Natural killer cell (primary cell): ENCODE measurements around the gene FANK1. TPM values are rescaled to one million over a fixed set of nuclear protein-coding genes. Genes with fewer than 3 reads are reported as not detected.
"Not testable (repeated sequence)": the region's sequence is repeated elsewhere in the genome, so short reads cannot be mapped to it uniquely, and the experiment has no call there.

Experiments
- ATAC-seq, 3 donors: fragments of 150-1000 bp in 2 of 3; fragments of 200-7000 bp in 1 of 3; cut with Tn5 transposase; 1 replicate in 1 of 3; 2 replicates in 2 of 3; pipeline ENCODE4 v1.10.0; 2021; ENCODE audit warnings: mild to moderate bottlenecking in 2 of 3, moderate library complexity in 2 of 3
- DNase-seq, 2 donors: peaks; one replicate each; pipeline versions ENCODE4 v3.0.0 to v3.0.0-alpha.2; 2013 to 2021; ENCODE audit warnings: mixed read lengths in 1 of 2
- H3K27ac ChIP-seq: one replicate; pipeline ENCODE4 v1.5.1; 2013; ENCODE audit warnings: mild to moderate bottlenecking, low read length
- H3K27me3 ChIP-seq: one replicate; pipeline ENCODE4 v1.6.1; 2013; ENCODE audit warnings: low read length; ENCODE audit not compliant: control insufficient read depth, insufficient read depth
- H3K36me3 ChIP-seq: one replicate; pipeline ENCODE4 v1.6.1; 2013; ENCODE audit warnings: low read length; ENCODE audit not compliant: control insufficient read depth, insufficient read depth
- H3K4me1 ChIP-seq: one replicate; pipeline ENCODE4 v1.6.1; 2013; ENCODE audit warnings: low read length; ENCODE audit not compliant: control insufficient read depth, insufficient read depth
- H3K4me3 ChIP-seq: one replicate; pipeline ENCODE4 v1.5.1; 2013; ENCODE audit warnings: low read length
- H3K9me3 ChIP-seq: one replicate; pipeline ENCODE4 v1.6.1; 2013; ENCODE audit warnings: low read length; ENCODE audit not compliant: control insufficient read depth, insufficient read depth
- H3K27ac Mint-ChIP-seq, 2 donors: one replicate each; pipeline ENCODE4 v1.8.0; 2022; ENCODE audit warnings: mild to moderate bottlenecking in 2 of 2, mixed read lengths in 2 of 2, moderate library complexity in 1 of 2
- H3K27me3 Mint-ChIP-seq, 2 donors: one replicate each; pipeline ENCODE4 v1.8.0; 2022; ENCODE audit warnings: low read depth in 2 of 2, mixed read lengths in 2 of 2
- H3K36me3 Mint-ChIP-seq: one replicate; pipeline ENCODE4 v1.8.0; 2022; ENCODE audit warnings: mixed read lengths
- H3K4me1 Mint-ChIP-seq, 2 donors: one replicate each; pipeline ENCODE4 v1.8.0; 2022; ENCODE audit warnings: mixed read lengths in 2 of 2
- H3K4me3 Mint-ChIP-seq: one replicate; pipeline ENCODE4 v1.8.0; 2022; ENCODE audit warnings: mild to moderate bottlenecking, moderate library complexity, mixed read lengths
- H3K9me3 Mint-ChIP-seq, 2 donors: one replicate each; pipeline ENCODE4 v1.8.0; 2022; ENCODE audit warnings: mixed read lengths in 2 of 2
- CTCF ChIP-seq: fragments of 200-600 bp; IDR thresholded peaks from one replicate; pipeline ENCODE4 v1.8.0; 2022; ENCODE audit warnings: antibody characterized with exemption
- WGBS: methylation state at CpG from one replicate; pipeline ENCODE4 v1.1.7; 2013; ENCODE audit warnings: missing lambda C conversion rate; ENCODE audit not compliant: insufficient coverage; 5-methylcytosine and 5-hydroxymethylcytosine counted together
- intact Hi-C: fragments of 100-400 bp; cut with micrococcal nuclease; formaldehyde crosslinking; loops from one replicate; pipeline ENCODE4 v1.14.2; 2022
- total RNA-seq, 4 donors: library from RNA; stranded (reverse); fragments of 120-200 nt in 1 of 4; gene quantifications; one replicate each; pipeline versions ENCODE4 v1.2.3 to v1.2.4, GENCODE V29; 2013 to 2022

The FANK1 gene
- total RNA-seq, 3 donors from 2014 or later (not counting 1 experiment from before 2014, with no cell fraction given), result not detected

DNA sequence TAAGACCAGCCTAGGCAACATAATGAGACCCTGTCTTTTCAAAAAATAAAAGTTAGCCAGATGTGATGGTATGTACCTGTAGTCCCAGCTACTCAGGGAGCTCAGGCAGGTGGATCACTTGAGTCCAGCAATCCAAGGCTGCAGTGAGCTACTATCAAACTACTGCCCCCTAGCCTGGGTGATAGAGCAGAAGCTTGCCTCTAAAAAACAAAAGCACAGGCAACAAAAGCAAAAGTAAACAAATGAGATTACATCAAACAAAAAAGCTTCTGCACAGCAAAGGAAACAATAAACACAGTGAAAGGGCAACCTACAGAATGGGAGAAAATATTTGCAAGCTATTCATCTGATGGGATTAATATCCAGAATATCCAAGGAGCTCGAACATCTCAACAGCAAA, 65.4 kb downstream of the FANK1 start:
- Histone ChIP-seq H3K36me3 (no peaks in the 10 kb centered on the region), H3K4me1 (no peaks in the 10 kb centered on the region), H3K4me3 (no peak overlapping the region), H3K27me3 (no peaks in the 10 kb centered on the region), H3K27ac (no peak overlapping the region), H3K9me3 (no peaks in the 10 kb centered on the region)
- intact Hi-C loops, result no loop called here
- Mint-ChIP-seq H3K4me1 (no peaks in the 10 kb centered on the region), H3K4me3 (no peak overlapping the region), H3K27ac (no peak overlapping the region), H3K36me3 (no peaks in the 10 kb centered on the region), H3K9me3 (no peaks in the 10 kb centered on the region), H3K27me3 (peaks cover 13 to 20% of the 10 kb centered on the region in 2 donors)
- DNase-seq, result no peak
- no peak for ATAC-seq
- WGBS, result 77% methylated on average over 1 of the region's 1 CpG
- no peak for TF ChIP-seq CTCF

GRCh38 chr10:125962200-125962599, 65.8 kb downstream of the FANK1 start:
- H3K36me3 ChIP-seq, result no peaks in the 10 kb centered on the region
- 93% methylated on average over 2 of the region's 3 CpGs for WGBS
- no peaks in the 10 kb centered on the region for H3K9me3 ChIP-seq
- intact Hi-C loops, result no loop called here
- ATAC-seq (no peak), DNase-seq (no peak)
- Mint-ChIP-seq H3K4me3 (no peak overlapping the region), H3K27me3 (peaks cover 14 to 25% of the 10 kb centered on the region in 2 donors), H3K4me1 (no peaks in the 10 kb centered on the region), H3K9me3 (no peaks in the 10 kb centered on the region), H3K36me3 (no peaks in the 10 kb centered on the region), H3K27ac (no peak overlapping the region)
- no peaks in the 10 kb centered on the region for H3K27me3 ChIP-seq
- H3K27ac ChIP-seq, result no peak overlapping the region
- no peak overlapping the region for H3K4me3 ChIP-seq
- no peak for TF ChIP-seq CTCF
- H3K4me1 ChIP-seq, result no peaks in the 10 kb centered on the region

DNA sequence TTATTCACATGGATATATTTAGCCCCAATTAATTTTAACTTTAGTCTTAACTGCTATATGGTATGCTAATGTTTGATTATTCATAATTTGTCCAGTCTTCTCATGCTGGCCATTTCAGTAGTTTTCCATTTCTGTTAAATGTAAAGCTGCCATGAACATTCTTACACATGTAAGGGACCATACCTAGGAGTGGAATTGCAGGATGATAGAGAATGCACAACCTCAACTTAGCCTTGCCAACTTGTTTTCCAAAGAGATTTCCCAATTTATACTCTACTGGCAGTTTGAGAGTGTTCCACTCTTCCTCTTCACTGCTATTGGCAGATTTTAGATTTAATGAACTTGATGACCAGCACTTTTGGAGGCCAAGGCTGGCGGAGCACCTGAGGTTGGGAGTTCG, 68.2 kb downstream of the FANK1 start:
- H3K4me1 Mint-ChIP-seq, result no peaks in the 10 kb centered on the region
- H3K27ac Mint-ChIP-seq, result no peak overlapping the region
- Histone ChIP-seq H3K27ac (no peak overlapping the region), H3K36me3 (no peaks in the 10 kb centered on the region), H3K9me3 (no peaks in the 10 kb centered on the region), H3K4me3 (no peak overlapping the region), H3K4me1 (no peaks in the 10 kb centered on the region), H3K27me3 (no peaks in the 10 kb centered on the region)
- no peak overlapping the region for H3K4me3 Mint-ChIP-seq
- peaks cover 17 to 19% of the 10 kb centered on the region in 2 donors for H3K27me3 Mint-ChIP-seq
- intact Hi-C loops, result no loop called here
- TF ChIP-seq CTCF, result no peak
- 92% methylated on average over 2 of the region's 2 CpGs for WGBS
- DNase-seq (no peak), ATAC-seq (no peak)
- no peaks in the 10 kb centered on the region for H3K9me3 Mint-ChIP-seq
- no peaks in the 10 kb centered on the region for H3K36me3 Mint-ChIP-seq

DNA sequence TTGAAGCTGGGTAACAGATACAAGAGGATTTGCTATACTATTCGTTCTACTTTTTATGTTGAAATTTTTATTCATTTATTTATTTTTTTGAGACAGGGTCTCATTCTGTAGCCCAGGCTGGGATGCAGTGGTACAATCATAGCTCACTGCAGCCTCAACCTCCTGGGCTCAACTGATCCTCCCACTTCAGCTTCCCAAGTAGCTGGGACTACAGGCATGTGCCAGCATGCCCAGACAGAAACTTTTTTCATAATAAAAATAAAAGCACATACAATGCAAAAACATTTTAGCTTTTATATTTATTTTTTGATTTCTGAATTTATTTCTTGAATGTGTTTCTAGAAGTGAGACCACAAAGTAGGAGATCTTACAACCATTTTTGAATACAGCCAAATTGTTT, 71.2 kb downstream of the FANK1 start:
- Histone ChIP-seq H3K4me3 (no peak overlapping the region), H3K27me3 (no peaks in the 10 kb centered on the region), H3K27ac (no peak overlapping the region), H3K36me3 (no peaks in the 10 kb centered on the region), H3K9me3 (no peaks in the 10 kb centered on the region), H3K4me1 (no peaks in the 10 kb centered on the region)
- no peaks in the 10 kb centered on the region for H3K36me3 Mint-ChIP-seq
- H3K4me3 Mint-ChIP-seq, result no peak overlapping the region
- peaks cover 12 to 17% of the 10 kb centered on the region in 2 donors for H3K27me3 Mint-ChIP-seq
- DNase-seq (no peak), ATAC-seq (no peak)
- H3K9me3 Mint-ChIP-seq, result no peaks in the 10 kb centered on the region
- intact Hi-C loops, result no loop called here
- no peak for TF ChIP-seq CTCF
- H3K4me1 Mint-ChIP-seq, result no peaks in the 10 kb centered on the region
- no CpG with 5 or more reads among the region's 1 CpG for WGBS
- H3K27ac Mint-ChIP-seq, result no peak overlapping the region

- H3K27ac Mint-ChIP-seq, DNase-seq, H3K4me1 Mint-ChIP-seq, H3K9me3 ChIP-seq, H3K4me3 Mint-ChIP-seq, intact Hi-C loops, ATAC-seq, H3K4me1 ChIP-seq, H3K36me3 ChIP-seq, H3K4me3 ChIP-seq, H3K27ac ChIP-seq, H3K36me3 Mint-ChIP-seq, H3K27me3 ChIP-seq, H3K9me3 Mint-ChIP-seq: not testable (repeated sequence)
- WGBS, result 93% methylated on average over 36 of the region's 36 CpGs
- peaks cover 12 to 16% of the 10 kb centered on the region in 2 donors for H3K27me3 Mint-ChIP-seq
These were observed 73.8 kb downstream of the FANK1 start for GRCh38 chr10:125970077-125970630.
